Skeletal muscle cell (primary cell): ENCODE results near the gene DDC.
"Not testable (repeated sequence)": the region's sequence is repeated elsewhere in the genome, so short reads cannot be mapped to it uniquely, and the experiment has no call there.

Experiments used
- DNase-seq: peaks from one replicate; pipeline ENCODE4 v3.0.0-alpha.2; 2010; ENCODE audit warnings: low read depth
- H3K4me3 ChIP-seq: 2 replicates; pipeline ENCODE4 v1.5.1; 2011; ENCODE audit warnings: low read depth, mild to moderate bottlenecking, control low read depth, low read length, moderate library complexity

The DDC gene

GRCh38 chr7:50558294-50559053 is 6.7 kb downstream of the DDC start:
- no peak for DNase-seq

GRCh38 chr7:50557099-50557498 is 8.1 kb downstream of the DDC start:
- DNase-seq = no peak
- no peak overlapping the region for H3K4me3 ChIP-seq

More at GRCh38 chr7:50558294-50559053, 6.7 kb downstream of the DDC start:
- H3K4me3 ChIP-seq = no peak overlapping the region

- no peak for DNase-seq
- no peak overlapping the region for H3K4me3 ChIP-seq
Measured at GRCh38 chr7:50556247-50556991, 8.8 kb downstream of the DDC start.

- no peak overlapping the region for H3K4me3 ChIP-seq
- no peak for DNase-seq
Measured at GRCh38 chr7:50555594-50556140, 9.5 kb downstream of the DDC start.

GRCh38 chr7:50554431-50555322 is 10.5 kb downstream of the DDC start:
- DNase-seq = no peak
- no peak overlapping the region for H3K4me3 ChIP-seq

GRCh38 chr7:50553973-50554372 is 11.2 kb downstream of the DDC start:
- DNase-seq = no peak
- no peak overlapping the region for H3K4me3 ChIP-seq

DNA sequence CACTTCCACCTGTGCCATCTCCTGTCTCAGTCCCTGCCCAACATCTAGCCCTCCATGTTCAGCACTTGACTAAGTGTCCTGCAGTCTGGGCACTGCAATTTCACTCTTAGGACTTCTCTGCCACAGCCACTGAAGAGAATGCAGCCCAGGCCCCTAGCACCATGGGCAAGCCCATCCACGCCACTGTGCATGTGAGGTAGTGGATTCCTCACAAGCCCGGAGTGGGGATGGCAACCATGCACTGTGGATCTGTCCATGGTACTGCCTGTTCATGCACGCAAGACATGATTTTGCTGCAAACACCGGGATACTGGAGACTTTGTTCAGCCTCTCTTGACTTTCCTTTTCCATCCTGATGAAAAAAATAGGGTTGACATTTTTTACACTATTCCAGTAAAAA is 12.3 kb downstream of the DDC start:
- no peak overlapping the region for H3K4me3 ChIP-seq
- DNase-seq = no peak

DNA sequence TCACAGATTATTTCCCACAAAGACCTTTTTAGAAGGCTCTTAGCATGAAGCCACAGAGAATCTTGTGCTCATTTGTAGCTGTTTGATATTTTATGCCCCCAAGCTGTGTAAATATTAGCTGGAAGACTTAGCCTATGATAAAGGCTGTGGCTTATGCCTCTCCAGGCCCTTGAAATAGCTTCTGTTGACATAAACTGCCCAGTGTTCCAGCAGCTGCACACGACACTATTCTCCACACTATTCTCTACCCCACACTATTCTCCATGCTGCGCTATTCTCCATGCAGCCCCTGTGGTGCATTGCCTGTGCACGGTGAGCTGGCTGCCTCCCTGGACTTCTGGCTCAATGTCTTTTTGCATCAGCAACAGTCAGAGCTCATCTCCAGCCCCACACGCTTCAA is 13.1 kb downstream of the DDC start:
- no peak for DNase-seq
- no peak overlapping the region for H3K4me3 ChIP-seq

GRCh38 chr7:50545613-50546012 is 19.6 kb downstream of the DDC start:
- H3K4me3 ChIP-seq, DNase-seq: not testable (repeated sequence)

DNA sequence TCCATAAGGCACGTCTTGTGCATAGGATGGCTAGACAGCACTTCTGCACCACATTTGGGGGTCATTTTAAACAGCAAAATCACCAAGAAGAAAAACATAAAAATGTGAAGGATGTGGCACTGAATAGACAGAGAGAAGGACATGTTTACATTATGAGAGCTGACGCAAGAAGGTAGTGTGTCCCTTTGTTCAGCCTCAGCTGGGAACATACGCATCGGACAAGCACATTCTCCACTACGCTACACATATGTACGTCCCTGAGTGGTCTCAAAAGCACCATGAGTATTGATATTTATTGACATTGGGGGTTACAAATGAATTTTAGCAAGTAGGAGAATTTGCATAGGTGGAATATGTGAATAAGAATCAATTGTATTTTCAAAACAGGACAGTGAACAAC is 20.2 kb downstream of the DDC start:
- H3K4me3 ChIP-seq = no peak overlapping the region
- DNase-seq = no peak

- no peak for DNase-seq
- H3K4me3 ChIP-seq = no peak overlapping the region
Measured at GRCh38 chr7:50543776-50544442, 21.3 kb downstream of the DDC start.

DNA sequence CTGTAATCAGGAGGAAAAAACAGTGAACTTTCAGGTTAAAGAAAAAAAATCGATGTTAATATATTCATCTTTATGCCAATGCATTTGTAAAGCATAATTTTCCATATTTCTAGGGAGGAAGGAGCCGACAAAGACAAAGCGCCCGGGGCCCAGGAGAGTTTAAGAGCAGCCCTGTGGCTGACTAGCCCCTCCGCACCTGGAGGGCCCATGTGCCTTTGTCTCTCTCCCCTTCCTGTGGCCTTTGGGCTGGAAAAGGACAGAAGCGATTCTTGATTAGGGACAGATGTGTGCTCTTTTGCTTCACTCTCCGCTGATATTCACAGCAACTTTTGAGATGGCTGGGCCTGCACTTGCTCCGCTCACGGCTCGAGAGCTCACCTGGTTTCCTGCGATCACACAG is 23.1 kb downstream of the DDC start:
- DNase-seq = no peak
- H3K4me3 ChIP-seq = no peak overlapping the region

DNA sequence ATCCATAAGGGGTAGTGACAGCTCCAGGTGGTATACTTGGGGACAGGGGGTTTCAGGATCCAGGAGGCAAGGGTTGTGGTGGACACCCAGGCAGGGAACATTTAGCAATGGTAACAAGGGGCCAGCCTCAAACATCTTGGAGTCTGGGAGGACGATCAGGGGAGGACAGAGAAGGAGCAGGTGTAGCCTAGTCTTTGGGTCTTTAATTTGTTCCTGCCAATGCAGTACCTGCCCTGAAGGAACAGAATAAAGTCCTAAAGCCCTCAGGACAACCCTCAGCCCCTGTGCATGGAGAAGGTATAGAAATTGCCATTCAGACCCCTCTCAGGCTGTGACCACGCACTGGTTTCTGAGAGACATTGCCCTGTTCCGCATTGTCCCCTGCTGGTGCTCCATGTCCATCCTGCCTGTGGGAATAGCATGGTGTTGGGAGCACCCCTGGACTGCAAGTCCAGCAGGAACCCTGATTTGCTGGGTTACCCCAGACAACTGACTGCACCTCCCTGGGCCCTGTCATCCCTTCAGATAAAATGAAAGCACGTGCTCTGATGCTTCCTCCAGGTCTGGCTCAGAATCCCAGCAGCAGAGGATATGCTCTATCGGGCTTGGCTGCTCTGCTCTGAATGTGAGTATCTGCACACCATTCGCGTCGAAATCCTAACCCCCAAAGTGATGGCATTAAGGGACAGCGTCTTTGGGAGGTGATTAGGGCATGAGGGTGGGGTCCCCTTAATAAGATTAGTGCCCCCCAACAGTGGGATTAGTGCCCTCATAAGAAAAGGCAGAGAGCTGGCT is 24.2 kb downstream of the DDC start:
- no peak for DNase-seq
- H3K4me3 ChIP-seq = no peak overlapping the region

DNA sequence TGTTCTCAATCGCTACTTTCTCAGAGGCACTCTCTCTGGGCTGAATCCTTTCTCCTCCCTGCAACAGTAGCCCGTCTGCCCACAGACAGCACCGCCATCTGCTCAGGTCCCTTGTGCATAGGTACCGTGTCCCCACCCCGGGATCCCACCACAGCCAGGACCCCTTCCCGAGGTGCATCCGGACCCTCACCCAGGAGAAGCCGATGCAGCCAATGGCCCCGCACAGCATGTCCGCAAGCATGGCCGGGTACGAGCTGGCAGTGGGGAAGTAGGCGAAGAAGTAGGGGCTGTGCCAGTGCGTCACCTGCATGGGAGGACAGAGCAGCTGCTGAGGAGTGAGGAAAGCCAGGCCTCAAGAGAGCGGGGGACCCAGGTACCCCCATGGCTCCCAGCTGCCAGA is 25.5 kb downstream of the DDC start:
- no peak for DNase-seq
- no peak overlapping the region for H3K4me3 ChIP-seq

DNA sequence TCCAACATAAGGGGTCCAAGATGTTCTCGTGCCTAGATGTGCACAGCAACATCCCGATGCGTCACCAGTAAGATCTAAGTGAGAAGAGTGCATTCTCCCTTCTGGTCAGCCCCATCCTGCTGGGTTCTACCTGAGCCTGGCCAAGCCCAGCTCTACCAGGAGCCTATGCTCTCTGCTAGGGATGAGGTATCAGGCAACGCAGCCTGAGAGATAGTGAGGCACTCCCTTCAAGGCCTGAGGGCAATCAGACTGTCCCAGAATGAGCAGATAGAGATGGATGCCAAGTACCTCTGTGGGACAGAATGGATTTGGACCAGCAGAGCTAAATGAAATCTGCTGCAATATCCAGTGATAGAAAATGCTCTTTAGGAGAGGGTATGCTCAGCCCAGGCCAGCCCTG is 26.7 kb downstream of the DDC start:
- H3K4me3 ChIP-seq = no peak overlapping the region
- no peak for DNase-seq

GRCh38 chr7:50537417-50537816 is 27.8 kb downstream of the DDC start:
- H3K4me3 ChIP-seq = no peak overlapping the region
- no peak for DNase-seq

DNA sequence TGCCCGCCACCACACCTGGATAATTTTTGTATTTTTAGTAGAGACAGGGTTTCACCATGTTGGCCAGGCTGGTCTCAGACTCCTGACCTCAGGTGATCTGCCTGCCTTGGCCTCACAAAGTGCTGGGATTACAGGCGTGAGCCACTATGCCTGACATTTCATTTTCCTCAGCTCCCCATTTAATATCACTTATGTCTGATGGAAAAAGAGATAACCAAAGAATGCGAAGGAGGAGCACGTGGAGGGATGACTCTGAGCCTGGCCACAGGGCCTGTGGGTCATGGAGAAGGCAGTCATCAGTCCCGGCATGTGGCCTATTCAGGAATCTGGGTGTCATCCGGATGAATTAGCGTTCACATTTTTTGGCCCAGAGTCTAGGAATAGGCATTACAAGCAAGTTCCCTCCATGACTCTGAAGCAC is 29.9 kb downstream of the DDC start:
- not testable (repeated sequence) for DNase-seq, H3K4me3 ChIP-seq

GRCh38 chr7:50534690-50535290 is 30.4 kb downstream of the DDC start:
- DNase-seq = peak; percentile 97
- H3K4me3 ChIP-seq = no peak overlapping the region
